ENCODE results near the gene COX5B. TPM values are rescaled to one million over a fixed set of nuclear protein-coding genes. Genes with fewer than 3 reads are reported as not detected.

The COX5B gene
- total and polyA plus RNA-seq, 9 donors, result 98.5 to 478 (median 187) TPM

- WGBS, 3 donors, result 56 to 62% (median 61%) methylated on average over 8 of the region's 8 CpGs
- intact Hi-C loops (cut with DNase I), result no loop called here
- H3K27me3 ChIP-seq, result no peaks in the 10 kb centered on the region
- no peak for TF ChIP-seq POLR2A (IDR thresholded peaks at IDR 0.05)
- no peak for TF ChIP-seq EP300 (IDR thresholded peaks at IDR 0.05)
- TF ChIP-seq, protein P1, sequence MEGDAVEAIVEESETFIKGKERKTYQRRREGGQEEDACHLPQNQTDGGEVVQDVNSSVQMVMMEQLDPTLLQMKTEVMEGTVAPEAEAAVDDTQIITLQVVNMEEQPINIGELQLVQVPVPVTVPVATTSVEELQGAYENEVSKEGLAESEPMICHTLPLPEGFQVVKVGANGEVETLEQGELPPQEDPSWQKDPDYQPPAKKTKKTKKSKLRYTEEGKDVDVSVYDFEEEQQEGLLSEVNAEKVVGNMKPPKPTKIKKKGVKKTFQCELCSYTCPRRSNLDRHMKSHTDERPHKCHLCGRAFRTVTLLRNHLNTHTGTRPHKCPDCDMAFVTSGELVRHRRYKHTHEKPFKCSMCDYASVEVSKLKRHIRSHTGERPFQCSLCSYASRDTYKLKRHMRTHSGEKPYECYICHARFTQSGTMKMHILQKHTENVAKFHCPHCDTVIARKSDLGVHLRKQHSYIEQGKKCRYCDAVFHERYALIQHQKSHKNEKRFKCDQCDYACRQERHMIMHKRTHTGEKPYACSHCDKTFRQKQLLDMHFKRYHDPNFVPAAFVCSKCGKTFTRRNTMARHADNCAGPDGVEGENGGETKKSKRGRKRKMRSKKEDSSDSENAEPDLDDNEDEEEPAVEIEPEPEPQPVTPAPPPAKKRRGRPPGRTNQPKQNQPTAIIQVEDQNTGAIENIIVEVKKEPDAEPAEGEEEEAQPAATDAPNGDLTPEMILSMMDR (IDR thresholded peaks at IDR 0.05), result no peak
- H3K4me1 ChIP-seq (ENCODE audit: insufficient read depth), result no peaks in the 10 kb centered on the region
- H3K36me3 ChIP-seq, result no peaks in the 10 kb centered on the region
- no peaks in the 10 kb centered on the region for H3K9me3 ChIP-seq
- no peak for DNase-seq
- no peak overlapping the region for H3K27ac ChIP-seq
- H3K4me3 ChIP-seq, result no peak overlapping the region
Observed at GRCh38 chr2:97673915-97674283, 28.0 kb downstream of the COX5B start.

GRCh38 chr2:97675430-97676113 is 29.7 kb downstream of the COX5B start:
- Histone ChIP-seq H3K27me3 (no peaks in the 10 kb centered on the region), H3K27ac (no peak overlapping the region), H3K4me1 (ENCODE audit: insufficient read depth) (no peaks in the 10 kb centered on the region), H3K9me3 (no peaks in the 10 kb centered on the region), H3K4me3 (no peak overlapping the region), H3K36me3 (no peaks in the 10 kb centered on the region)
- TF ChIP-seq, protein P1 (IDR thresholded peaks at IDR 0.05), result no peak
- DNase-seq, result no peak
- 80 to 87% (median 80%) methylated on average over 5 of the region's 5 CpGs for WGBS, 3 donors
- intact Hi-C loops (cut with DNase I), result no loop called here

DNA sequence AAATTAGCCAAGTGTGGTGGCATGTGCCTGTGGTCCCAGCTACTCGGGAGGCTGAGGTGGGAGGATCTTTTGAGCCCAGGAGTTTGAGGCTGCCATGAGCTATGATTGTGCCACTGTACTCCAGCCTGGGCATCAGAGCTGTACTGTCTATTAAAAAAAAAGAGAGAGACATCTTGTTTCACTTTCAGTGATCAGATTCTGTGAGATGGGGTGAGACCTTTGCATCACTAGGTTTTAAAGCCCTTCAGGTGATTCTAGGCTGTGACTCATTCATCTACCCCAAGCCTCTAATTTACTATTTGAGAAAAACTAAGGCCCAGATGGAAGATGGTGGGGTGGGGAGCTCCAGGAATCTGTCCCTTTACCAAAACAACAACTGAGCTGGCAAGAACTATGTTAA is 30.8 kb downstream of the COX5B start:
- Histone ChIP-seq H3K9me3 (no peaks in the 10 kb centered on the region), H3K4me3 (no peak overlapping the region)
- intact Hi-C loops (cut with DNase I), result no loop called here

GRCh38 chr2:97677480-97677879 is 31.6 kb downstream of the COX5B start:
- H3K4me3 ChIP-seq, result no peak overlapping the region
- H3K9me3 ChIP-seq, result no peaks in the 10 kb centered on the region
- no peak overlapping the region for H3K27ac ChIP-seq
- intact Hi-C loops (cut with DNase I), result no loop called here
- TF ChIP-seq, protein P1 (IDR thresholded peaks at IDR 0.05), result no peak
- TF ChIP-seq EP300 (IDR thresholded peaks at IDR 0.05) (no peak), POLR2A (IDR thresholded peaks at IDR 0.05) (no peak)
- H3K27me3 ChIP-seq, result no peaks in the 10 kb centered on the region
- DNase-seq, result no peak
- no peaks in the 10 kb centered on the region for H3K36me3 ChIP-seq
- 90 to 91% (median 90%) methylated on average over 2 of the region's 2 CpGs for WGBS, 3 donors
- no peaks in the 10 kb centered on the region for H3K4me1 ChIP-seq (ENCODE audit: insufficient read depth)

More for the DNA sequence above, 30.8 kb downstream of the COX5B start:
- DNase-seq, result no peak
- no peak overlapping the region for H3K27ac ChIP-seq
- H3K36me3 ChIP-seq, result no peaks in the 10 kb centered on the region
- 96 to 100% (median 96%) methylated on average over 1 of the region's 1 CpG for WGBS, 3 donors
- TF ChIP-seq, protein P1 (IDR thresholded peaks at IDR 0.05), result no peak
- no peak for TF ChIP-seq POLR2A (IDR thresholded peaks at IDR 0.05)
- no peak for TF ChIP-seq EP300 (IDR thresholded peaks at IDR 0.05)
- H3K4me1 ChIP-seq (ENCODE audit: insufficient read depth), result no peaks in the 10 kb centered on the region
- no peaks in the 10 kb centered on the region for H3K27me3 ChIP-seq
